ENCODE measurements around the gene KIF6. TPM values are rescaled to one million over a fixed set of nuclear protein-coding genes. Genes with fewer than 3 reads are reported as not detected.

The KIF6 gene
- total RNA-seq, 1 experiment from 2014 or later = not detected

GRCh38 chr6:39451831-39452230 is 273.4 kb downstream of the KIF6 start:
- H3K4me3 ChIP-seq (replicated peaks in 1 of 2; ENCODE audit: low read depth in 1 of 2, low read length in 2 of 2) = no peak overlapping the region
- no peaks in the 10 kb centered on the region for H4K20me1 ChIP-seq (ENCODE audit: insufficient read depth)
- no peak overlapping the region for H3K27ac ChIP-seq (ENCODE audit: low read depth, low read length)
- H3K79me2 ChIP-seq (ENCODE audit: insufficient read depth, low read length) = no peaks in the 10 kb centered on the region
- intact Hi-C loops (cut with micrococcal nuclease) = no loop called here
- BruUV-seq (replicated peaks) = no TSS peak
- ChIA-PET POLR2A (no interaction called here), RAD21 (ENCODE audit: low non-redundant PET in 1 of 2, low total read pairs in 2 of 2, uncharacterized antibody in 2 of 2, unreplicated experiment in 2 of 2) (no interaction called here), CTCF (interaction anchor here (1.0 kb wide), 1 partner anchor 11 kb away, joined by 3 read pairs; no protein-coding TSS in a partner anchor)
- H3K27me3 ChIP-seq (ENCODE audit: insufficient read depth, low read length) = peaks cover 14% of the 10 kb centered on the region
- no peak for TF ChIP-seq ELF1 (IDR thresholded peaks at IDR 0.05; ENCODE audit: borderline replicate concordance, low read depth)
- no peak for TF ChIP-seq SRF (IDR thresholded peaks at IDR 0.05; ENCODE audit: low read depth)
- TF ChIP-seq REST (IDR thresholded peaks at IDR 0.05; ENCODE audit: low read depth) = no peak
- no peak for TF ChIP-seq CEBPB (IDR thresholded peaks at IDR 0.05; ENCODE audit: low read depth)
- no peak for TF ChIP-seq ATF3 (IDR thresholded peaks at IDR 0.05)
- no peak for TF ChIP-seq CBX3 (IDR thresholded peaks at IDR 0.05; ENCODE audit: low read depth)
- TF ChIP-seq ZBTB33 (IDR thresholded peaks at IDR 0.05; ENCODE audit: extremely low read depth, insufficient replicate concordance, low read length) = no peak
- no peak for TF ChIP-seq ZFX (IDR thresholded peaks at IDR 0.05)
- TF ChIP-seq CTCF (IDR thresholded peaks at IDR 0.05 in 2 of 3, conservative IDR thresholded peaks at IDR 0.05 in 1 of 3; ENCODE audit: borderline replicate concordance in 1 of 3, insufficient read depth in 1 of 3, low read depth in 2 of 3, low read length in 2 of 3) = peak in 2 of 3 experiments; percentile 72 to 78; a peak in 4 of 6 replicates
- TF ChIP-seq EZH2 (IDR thresholded peaks at IDR 0.05) = no peak
- no peak for TF ChIP-seq JUND (IDR thresholded peaks at IDR 0.05)
- TF ChIP-seq RAD21 (IDR thresholded peaks at IDR 0.05; ENCODE audit: low read depth) = peak; percentile 34
- no peak for TF ChIP-seq MAX (IDR thresholded peaks at IDR 0.05)
- peak; percentile 77 for ATAC-seq
- no peak overlapping the region for H3K9ac ChIP-seq (ENCODE audit: low read length)
- DNase-seq (ENCODE audit: low read depth, low spot score) = peak; percentile 12
- H3K4me1 ChIP-seq (ENCODE audit: control insufficient read depth in 1 of 2, insufficient read depth in 2 of 2, low read length in 2 of 2) = no peaks in the 10 kb centered on the region
- H3K9me2 ChIP-seq (ENCODE audit: insufficient read depth) = no peaks in the 10 kb centered on the region
- H2AFZ ChIP-seq (ENCODE audit: low read depth, low read length, poor library complexity, severe bottlenecking) = no peak overlapping the region
- no peaks in the 10 kb centered on the region for H3K36me3 ChIP-seq (ENCODE audit: control insufficient read depth in 1 of 2, insufficient read depth in 2 of 2, low read length in 2 of 2)
- no peak overlapping the region for H3K4me2 ChIP-seq (ENCODE audit: low read length)
- no peaks in the 10 kb centered on the region for H3K9me3 ChIP-seq (ENCODE audit: control insufficient read depth in 1 of 2, insufficient read depth in 1 of 2, low read depth in 1 of 2, low read length in 2 of 2)
